Progenitor cell of endocrine pancreas (in vitro differentiated cells): ENCODE results near the gene RGSL1. TPM values are rescaled to one million over a fixed set of nuclear protein-coding genes. Genes with fewer than 3 reads are reported as not detected.

Experiments
- DNase-seq: peaks from one replicate; pipeline ENCODE4 v3.0.0; 2021; ENCODE audit warnings: low spot score; ENCODE audit not compliant: unreplicated experiment
- H3K27ac Mint-ChIP-seq: 2 replicates; pipeline ENCODE4 v1.8.0; 2021; ENCODE audit warnings: mild to moderate bottlenecking, moderate library complexity, mixed read lengths
- H3K27me3 Mint-ChIP-seq: 2 replicates; pipeline ENCODE4 v1.8.0; 2021; ENCODE audit warnings: mixed read lengths
- H3K36me3 Mint-ChIP-seq: 2 replicates; pipeline ENCODE4 v1.8.0; 2022; ENCODE audit warnings: mixed read lengths; ENCODE audit not compliant: insufficient read depth
- H3K4me1 Mint-ChIP-seq: 2 replicates; pipeline ENCODE4 v1.8.0; 2021; ENCODE audit warnings: low read depth, mixed read lengths
- H3K4me3 Mint-ChIP-seq: 2 replicates; pipeline ENCODE4 v1.8.0; 2021; ENCODE audit warnings: low read depth, mild to moderate bottlenecking, moderate library complexity, mixed read lengths
- H3K9me3 Mint-ChIP-seq: 2 replicates; pipeline ENCODE4 v1.8.0; 2021; ENCODE audit warnings: low read depth, mixed read lengths
- CTCF ChIP-seq: fragments of 200-600 bp; sonication (generic); IDR thresholded peaks from one replicate; pipeline ENCODE4 v1.5.0; 2021; ENCODE audit warnings: antibody characterized with exemption, mild to moderate bottlenecking; ENCODE audit not compliant: unreplicated experiment
- total RNA-seq: library from RNA; stranded (reverse); gene quantifications from 2 replicates; pipeline ENCODE4 v1.2.1, GENCODE V29; 2021

The RGSL1 gene
- total RNA-seq, 1 donor from 2014 or later, result not detected

GRCh38 chr1:182413969-182414368 is 36.0 kb upstream of the RGSL1 start:
- H3K27ac Mint-ChIP-seq, result no peak overlapping the region

GRCh38 chr1:182415789-182416188 is 34.2 kb upstream of the RGSL1 start:
- Mint-ChIP-seq H3K27me3 (peaks cover 13% of the 10 kb centered on the region), H3K36me3 (no peaks in the 10 kb centered on the region), H3K27ac (no peak overlapping the region), H3K4me1 (peaks cover 4% of the 10 kb centered on the region), H3K4me3 (no peak overlapping the region), H3K9me3 (no peaks in the 10 kb centered on the region)
- DNase-seq, result no peak
- no peak for TF ChIP-seq CTCF

More at GRCh38 chr1:182413969-182414368, 36.0 kb upstream of the RGSL1 start:
- Mint-ChIP-seq H3K4me1 (peaks cover 4% of the 10 kb centered on the region), H3K27me3 (peaks cover 13% of the 10 kb centered on the region), H3K36me3 (no peaks in the 10 kb centered on the region), H3K9me3 (no peaks in the 10 kb centered on the region), H3K4me3 (no peak overlapping the region)
- no peak for TF ChIP-seq CTCF
- DNase-seq, result no peak

- H3K9me3 Mint-ChIP-seq, result no peaks in the 10 kb centered on the region
- H3K27me3 Mint-ChIP-seq, result no peaks in the 10 kb centered on the region
- H3K27ac Mint-ChIP-seq, result no peak overlapping the region
Measured at GRCh38 chr1:182426442-182427430, 23.2 kb upstream of the RGSL1 start.

GRCh38 chr1:182428043-182428442 is 21.9 kb upstream of the RGSL1 start:
- H3K4me1 Mint-ChIP-seq, result peaks cover 2% of the 10 kb centered on the region

More at GRCh38 chr1:182426442-182427430, 23.2 kb upstream of the RGSL1 start:
- no peak for DNase-seq
- Mint-ChIP-seq H3K36me3 (no peaks in the 10 kb centered on the region), H3K4me1 (peaks cover 2% of the 10 kb centered on the region), H3K4me3 (no peak overlapping the region)
- no peak for TF ChIP-seq CTCF

More at GRCh38 chr1:182428043-182428442, 21.9 kb upstream of the RGSL1 start:
- Mint-ChIP-seq H3K27ac (no peak overlapping the region), H3K27me3 (no peaks in the 10 kb centered on the region), H3K4me3 (no peak overlapping the region), H3K36me3 (no peaks in the 10 kb centered on the region), H3K9me3 (no peaks in the 10 kb centered on the region)
- DNase-seq, result no peak
- TF ChIP-seq CTCF, result no peak
